Epithelial cell of esophagus (primary cell): ENCODE data around the gene RNF213.
A peak's percentile ranks its signal among the peaks of the same experiment; 100 is the strongest.

Experiments used
- DNase-seq: peaks from one replicate; pipeline ENCODE4 v3.0.0; 2010; ENCODE audit warnings: low read depth
- H3K4me3 ChIP-seq: 2 replicates; pipeline ENCODE4 v1.5.1; 2011; ENCODE audit warnings: mild to moderate bottlenecking, low read length, control low read depth
- CTCF ChIP-seq: IDR thresholded peaks from 2 replicates; pipeline ENCODE4 v1.5.1; 2011; ENCODE audit warnings: low read depth, mild to moderate bottlenecking, low read length, control low read depth, inconsistent platforms; ENCODE audit not compliant: insufficient read depth; ENCODE audit errors: missing control alignments

The RNF213 gene

GRCh38 chr17:80263253-80264204 lies 2.9 kb downstream of the RNF213 start:
- peak; percentile 55 for DNase-seq
- H3K4me3 ChIP-seq, result no peak overlapping the region

DNA sequence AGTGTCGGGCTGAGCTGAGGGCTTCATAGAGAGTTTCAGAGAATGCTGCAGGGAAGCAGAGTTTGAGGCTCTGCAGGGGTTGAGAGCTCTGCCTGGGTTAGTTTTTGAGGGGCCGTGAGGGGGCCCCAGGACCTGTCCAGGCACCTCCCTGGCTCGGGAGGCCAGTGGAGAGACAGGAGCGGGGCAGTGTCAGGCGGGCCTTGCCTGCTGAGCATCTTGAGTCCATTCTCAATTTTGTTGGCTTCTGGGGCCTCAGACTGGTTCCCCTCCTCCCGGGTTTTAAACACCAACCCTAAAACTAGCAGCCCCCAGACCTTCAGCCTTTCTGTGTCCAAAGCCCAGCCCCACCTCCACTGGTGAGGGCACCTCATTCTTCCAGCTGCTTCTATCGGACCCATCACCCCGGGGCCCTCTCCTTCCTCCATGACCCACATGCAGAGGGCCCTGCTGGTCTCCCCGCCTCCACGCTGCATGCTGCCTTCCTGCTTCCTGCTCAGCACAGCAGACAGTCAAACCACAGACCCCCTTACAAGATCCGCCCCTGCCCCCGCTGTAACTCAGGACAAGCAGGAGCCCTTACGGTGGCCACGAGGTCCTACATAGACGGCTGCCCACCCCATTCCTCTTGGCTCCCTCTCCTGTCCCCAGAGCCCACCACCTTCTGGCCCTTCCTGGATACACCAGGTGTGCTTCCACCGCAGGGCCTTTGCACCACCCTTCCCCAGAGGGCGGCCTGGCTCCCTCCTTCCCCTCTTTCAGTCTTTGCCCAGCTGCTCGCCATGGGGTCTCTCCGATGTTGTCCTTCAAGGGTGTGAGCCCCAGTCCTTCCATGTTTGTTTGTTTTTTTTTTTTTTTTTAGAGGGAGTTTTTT lies 3.8 kb downstream of the RNF213 start:
- DNase-seq, result no peak
- H3K4me3 ChIP-seq, result no peak overlapping the region
- no peak for TF ChIP-seq CTCF

More at GRCh38 chr17:80263253-80264204, 2.9 kb downstream of the RNF213 start:
- TF ChIP-seq CTCF, result no peak

DNA sequence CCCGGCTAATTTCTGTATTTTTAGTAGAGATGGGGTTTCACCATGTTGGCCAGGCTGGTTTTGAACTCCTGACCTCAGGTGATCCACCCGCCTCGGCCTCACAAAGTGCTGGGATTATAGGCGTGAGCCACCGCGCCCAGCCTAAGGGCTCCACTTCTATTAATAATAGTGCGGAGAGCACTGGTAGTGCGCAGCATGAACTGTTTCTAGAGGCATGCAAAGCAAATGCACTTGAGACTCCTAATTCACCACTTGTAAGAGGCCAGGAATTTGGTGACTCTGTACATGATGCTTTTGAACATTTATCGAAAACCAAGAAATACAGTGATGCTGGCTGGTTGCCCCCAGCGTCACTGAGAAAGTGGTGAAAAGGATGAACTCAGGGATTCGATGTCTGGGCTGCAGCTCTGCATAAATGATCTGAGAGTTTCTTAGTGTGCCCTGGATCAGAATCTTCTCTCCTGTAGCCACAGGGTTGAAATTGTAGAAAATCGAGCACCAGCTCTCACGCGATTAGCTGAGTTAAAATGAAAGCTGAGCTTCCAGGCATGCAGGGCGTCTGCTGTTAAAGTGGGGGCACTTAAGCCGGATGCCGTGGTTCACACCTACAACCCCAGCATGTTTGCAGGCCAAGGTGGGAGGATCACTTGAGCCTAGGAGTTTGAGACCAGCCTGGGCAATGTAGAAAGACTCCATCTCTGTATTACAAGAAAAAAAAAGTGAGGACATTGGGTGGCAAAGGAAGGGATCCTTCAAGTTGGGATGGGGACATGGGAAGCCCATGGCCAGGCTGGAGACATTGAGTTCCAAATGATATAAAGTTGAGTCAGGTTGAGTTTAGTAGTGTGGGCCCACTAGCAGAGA lies 4.8 kb downstream of the RNF213 start:
- no peak overlapping the region for H3K4me3 ChIP-seq
- DNase-seq, result no peak
- no peak for TF ChIP-seq CTCF

- TF ChIP-seq CTCF, result no peak
- DNase-seq, result no peak
- H3K4me3 ChIP-seq, result no peak overlapping the region
Measured at GRCh38 chr17:80267391-80267790, 6.7 kb downstream of the RNF213 start.

- H3K4me3 ChIP-seq, result no peak overlapping the region
- no peak for DNase-seq
- TF ChIP-seq CTCF, result no peak
Measured at GRCh38 chr17:80268427-80268826, 7.8 kb downstream of the RNF213 start.

DNA sequence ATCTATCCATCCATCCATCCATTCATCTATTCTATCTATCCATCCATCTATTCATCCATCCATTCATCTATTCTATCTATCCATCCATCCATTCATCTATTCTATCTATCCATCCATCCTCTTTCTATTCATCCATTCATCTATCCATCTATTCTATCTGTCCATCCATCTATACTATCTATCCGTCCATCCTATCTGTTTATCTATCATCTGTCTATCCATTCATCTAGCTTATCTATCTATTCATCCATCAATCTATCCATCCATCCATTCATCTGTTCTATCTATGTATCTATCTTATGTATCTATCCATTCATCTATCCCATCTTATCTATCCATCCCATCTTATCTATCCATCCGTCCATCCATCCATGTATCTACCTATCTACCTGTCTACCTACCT lies 8.8 kb downstream of the RNF213 start:
- no peak for DNase-seq
- no peak overlapping the region for H3K4me3 ChIP-seq
- TF ChIP-seq CTCF, result no peak
